GM04503 (cell line): ENCODE results near the gene OR6C2.
"Not testable (repeated sequence)": the region's sequence is repeated elsewhere in the genome, so short reads cannot be mapped to it uniquely, and the experiment has no call there.

Experiments used
- DNase-seq: peaks from one replicate; pipeline ENCODE4 v3.0.0-alpha.2; 2012; ENCODE audit warnings: low read depth

Gene OR6C2

DNA sequence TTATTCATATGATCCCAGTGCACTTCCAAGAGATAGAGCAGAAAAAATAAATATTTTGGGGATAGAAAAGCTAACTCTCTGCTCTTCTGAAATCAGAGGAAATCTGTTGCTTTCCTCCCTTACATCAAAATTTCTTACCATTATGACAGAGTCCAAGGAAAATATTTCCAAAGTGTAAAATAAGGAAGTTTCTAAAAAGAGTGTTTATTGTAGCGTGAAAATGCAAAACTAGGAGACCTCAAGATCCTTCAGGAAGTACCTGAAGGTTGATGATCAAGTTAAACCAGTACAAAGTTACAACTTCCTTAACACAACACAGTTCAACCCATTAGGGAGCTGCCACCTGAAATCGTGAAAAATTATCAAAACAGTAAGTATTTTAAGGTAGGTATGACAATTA is at the start of gene OR6C2:
Gene OR6C2, plus strand, starts transcription at position 301 of the 400 bp plus-strand sequence. CDS start 8,138 bp downstream, outside the sequence.
- DNase-seq: no peak

DNA sequence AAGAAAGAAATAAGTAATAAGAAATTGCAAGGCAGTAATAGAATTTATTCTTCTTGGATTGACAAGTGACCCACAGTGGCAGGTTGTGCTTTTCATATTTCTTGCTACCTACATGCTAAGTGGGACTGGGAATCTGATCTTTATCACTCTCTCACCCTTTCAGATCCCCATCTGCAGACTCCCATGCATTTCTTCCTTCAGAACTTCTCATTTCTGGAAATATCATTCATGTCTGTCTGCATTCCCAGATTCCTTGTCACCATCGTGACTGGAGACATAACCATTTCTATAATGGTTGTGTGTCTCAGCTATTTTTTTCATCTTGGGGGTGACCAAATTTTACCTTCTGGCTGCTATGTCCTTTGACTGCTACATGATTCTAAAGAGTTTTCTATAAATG is 47.5 kb upstream of the OR6C2 start:
- no peak for DNase-seq

DNA sequence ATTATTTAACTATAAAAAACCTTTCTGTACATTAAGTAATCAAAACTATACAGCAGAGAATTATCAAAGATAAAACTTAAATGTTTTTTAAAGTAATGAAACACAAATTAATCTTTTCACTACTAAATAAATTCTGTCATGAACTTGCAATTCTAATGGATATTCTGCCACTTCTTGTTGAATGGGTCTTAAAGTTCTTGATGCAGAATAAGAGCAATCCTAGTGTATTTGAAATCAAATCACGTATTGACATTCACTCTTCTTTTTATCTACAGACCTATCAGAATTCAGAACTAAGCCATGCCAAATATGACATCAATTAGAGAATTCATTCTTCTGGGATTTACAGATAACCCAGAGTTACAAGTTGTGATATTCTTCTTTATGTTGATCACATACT is 43.6 kb upstream of the OR6C2 start, which contains the start of gene OR6C65:
Gene OR6C65, plus strand, starts transcription at position 301 of the 400 bp plus-strand sequence. Its CDS starts 0 bp downstream, at position 301.
- no peak for DNase-seq

GRCh38 chr12:55407866-55408265 is 36.0 kb upstream of the OR6C2 start:
- no peak for DNase-seq

DNA sequence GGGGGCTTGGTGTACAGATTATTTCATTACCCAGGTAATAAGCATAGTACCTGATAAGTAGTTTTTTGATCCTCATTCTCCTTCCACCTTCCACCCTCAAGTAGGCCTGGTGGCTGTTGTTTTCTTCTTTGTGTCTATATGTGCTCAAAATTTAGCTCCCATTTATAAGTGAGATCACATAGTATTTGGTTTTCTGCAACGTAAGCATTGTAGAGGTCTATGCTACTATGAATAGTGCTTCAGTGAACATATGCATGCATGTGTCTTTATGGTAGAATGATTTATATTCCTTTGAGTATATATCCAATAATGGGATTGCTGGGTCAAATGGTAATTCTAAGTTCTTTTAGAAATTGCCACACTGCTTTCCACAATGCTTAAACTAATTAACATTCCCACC is 34.7 kb upstream of the OR6C2 start:
- not testable (repeated sequence) for DNase-seq

GRCh38 chr12:55412138-55412537 is 31.7 kb upstream of the OR6C2 start:
- not testable (repeated sequence) for DNase-seq

GRCh38 chr12:55413498-55414388 is 30.1 kb upstream of the OR6C2 start:
- DNase-seq: not testable (repeated sequence)

DNA sequence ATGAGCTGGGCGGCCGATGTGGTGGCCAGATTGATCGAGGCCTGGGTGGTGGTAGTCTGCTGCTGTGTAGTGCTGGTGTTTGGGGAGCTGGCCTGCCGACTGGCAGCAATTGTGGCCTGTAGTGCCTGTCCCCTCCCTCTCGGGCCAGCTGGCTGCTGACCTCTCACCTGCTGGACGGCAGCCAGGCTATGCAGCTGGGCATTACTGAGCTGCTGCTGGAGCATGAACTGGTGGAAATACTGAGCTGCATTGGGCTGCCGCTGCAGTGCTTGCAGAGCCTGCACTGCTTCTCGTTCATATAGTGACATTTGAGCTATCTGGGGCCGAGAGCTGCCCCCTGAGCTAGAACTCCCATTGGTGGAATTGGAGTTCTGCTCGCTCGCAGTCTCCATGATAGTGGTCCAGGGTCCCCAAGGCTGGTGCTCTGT is 29.5 kb upstream of the OR6C2 start:
- DNase-seq: not testable (repeated sequence)

DNA sequence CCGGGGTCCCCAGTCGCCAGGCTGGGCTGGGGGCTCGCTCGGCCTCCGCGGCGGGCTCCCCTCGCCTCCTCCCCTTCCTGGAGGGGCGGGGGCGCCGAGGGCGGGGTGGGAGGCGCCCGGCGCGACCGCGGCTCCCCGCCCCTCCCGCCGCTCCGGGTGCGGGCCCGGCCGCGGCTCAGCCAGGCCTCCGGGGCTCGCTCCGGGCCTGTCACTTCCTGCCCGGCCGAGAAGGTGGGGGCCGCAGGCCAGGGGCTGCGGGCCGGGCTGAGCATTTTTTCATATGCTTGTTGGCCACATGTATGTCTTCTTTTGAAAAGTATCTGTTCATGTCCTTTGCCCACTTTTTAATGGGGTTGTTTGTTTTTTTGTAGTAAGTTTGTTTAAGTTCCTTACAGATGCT is 29.0 kb upstream of the OR6C2 start:
- not testable (repeated sequence) for DNase-seq

DNA sequence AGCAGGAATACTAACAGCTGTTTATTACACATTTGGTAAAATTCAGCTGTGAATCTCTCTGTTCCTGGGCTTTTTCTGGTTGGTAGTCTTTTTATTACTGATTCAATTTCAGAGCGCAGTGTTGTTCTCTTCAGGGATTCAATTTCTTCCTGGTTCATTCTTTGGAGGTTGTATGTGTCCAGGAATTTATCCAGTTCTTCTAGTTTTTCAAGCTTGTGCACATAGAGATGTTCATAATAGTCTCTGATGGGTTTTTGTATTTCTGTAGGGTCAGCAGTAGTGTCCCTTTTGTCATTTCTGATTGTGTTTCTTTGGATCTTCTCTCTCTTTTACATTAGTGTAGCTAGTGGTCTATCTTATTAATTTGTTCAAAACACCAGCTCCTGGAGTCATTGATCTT is 26.9 kb upstream of the OR6C2 start:
- no peak for DNase-seq

DNA sequence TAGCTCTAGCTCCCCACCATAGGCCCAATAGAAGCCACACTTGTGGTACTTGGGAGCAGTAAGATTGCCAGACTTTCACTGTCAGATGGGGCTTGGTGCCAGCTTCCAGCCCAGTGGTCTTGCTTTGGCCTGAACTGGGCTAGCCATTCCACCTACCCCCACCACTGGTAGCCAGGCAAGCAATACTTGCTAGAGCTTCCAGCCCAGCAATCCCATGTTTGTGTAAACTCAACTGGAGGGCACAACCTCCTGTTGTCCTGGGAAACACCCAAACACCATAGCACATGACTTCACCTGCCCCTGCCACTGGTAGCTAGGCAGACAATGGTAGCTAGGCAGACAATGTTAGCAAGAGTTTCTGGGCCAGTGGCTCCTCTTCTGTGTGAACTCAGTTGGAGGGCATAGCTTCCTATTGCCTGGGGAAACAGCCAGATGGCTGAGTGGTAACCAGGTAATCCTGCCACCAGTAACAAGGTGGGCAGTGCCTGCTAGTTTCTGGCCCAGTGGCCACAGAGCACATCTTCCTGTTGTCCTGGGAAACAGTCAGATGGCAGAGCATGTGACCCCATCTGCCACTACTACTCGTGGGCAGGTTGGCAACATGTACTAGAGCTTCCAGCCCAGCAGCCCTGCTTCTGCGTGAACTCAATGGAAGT is 23.4 kb upstream of the OR6C2 start:
- DNase-seq: no peak

GRCh38 chr12:55425954-55426353 is 17.9 kb upstream of the OR6C2 start, which contains the start of gene OR6C76:
OR6C76 (plus strand) TSS chr12:55426254; CDS start chr12:55426254, 0 bp downstream.
- no peak for DNase-seq

- DNase-seq: no peak
Measured at GRCh38 chr12:55428331-55429243, 15.3 kb upstream of the OR6C2 start.

- not testable (repeated sequence) for DNase-seq
Measured at GRCh38 chr12:55441233-55441632, 2.6 kb upstream of the OR6C2 start.

DNA sequence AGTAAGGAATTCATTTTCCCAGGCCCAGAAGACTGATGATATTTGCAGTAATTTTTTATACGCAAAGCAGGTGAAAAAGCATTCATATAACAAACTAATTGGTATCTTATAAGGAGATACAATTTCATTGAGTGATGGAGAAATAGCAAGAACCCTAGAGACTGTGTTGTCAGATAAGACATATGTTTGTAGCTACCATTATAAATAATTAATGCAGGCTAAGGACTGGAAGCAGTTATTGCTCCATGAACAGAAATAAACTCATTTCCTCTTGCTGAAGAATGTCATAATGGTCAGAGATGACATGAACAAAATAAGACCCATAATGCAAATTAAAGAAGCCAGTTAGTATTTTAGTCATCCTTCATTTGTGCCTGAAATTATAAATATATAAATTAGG is 1.5 kb downstream of the OR6C2 start:
- DNase-seq: no peak

DNA sequence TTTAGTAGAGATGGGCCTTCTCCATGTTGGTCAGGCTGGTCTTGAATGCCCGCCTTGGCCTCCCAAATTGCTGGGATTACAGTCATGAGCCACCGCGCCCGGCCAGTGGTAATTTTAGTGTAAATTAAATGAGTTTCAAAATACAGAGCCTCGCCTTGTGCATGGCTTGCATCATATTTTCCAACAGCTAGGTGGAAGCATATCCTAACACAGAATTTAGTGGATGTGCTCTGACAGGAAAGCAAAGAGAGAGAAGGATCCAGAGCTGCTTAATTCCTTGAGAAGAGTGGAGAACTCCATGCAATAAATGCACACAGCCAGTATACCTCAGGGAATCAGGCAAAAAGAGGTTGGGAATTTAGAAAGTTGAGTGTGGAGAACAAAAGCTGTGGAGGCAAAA is 2.5 kb downstream of the OR6C2 start:
- DNase-seq: no peak

DNA sequence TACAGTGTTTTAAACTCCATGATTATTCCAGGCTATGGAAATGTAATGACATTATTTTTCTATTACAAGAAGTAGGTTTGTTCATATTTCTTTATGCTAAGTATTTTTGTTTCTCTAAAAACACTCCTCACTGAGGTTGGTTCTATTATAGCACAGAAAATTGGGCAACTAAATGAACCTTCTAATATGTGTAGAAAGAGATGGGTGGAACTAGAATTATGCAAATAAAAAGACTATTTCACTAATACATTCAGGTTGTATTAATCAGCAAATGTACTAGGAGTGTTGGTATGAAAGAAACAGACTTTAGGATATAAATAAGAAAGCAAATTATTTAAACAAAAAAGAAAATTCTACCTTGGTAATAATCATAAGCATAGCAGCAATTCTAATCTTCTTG is 4.9 kb downstream of the OR6C2 start:
- DNase-seq: no peak

- DNase-seq: not testable (repeated sequence)
Measured at GRCh38 chr12:55464926-55465325, 21.1 kb downstream of the OR6C2 start.

- no peak for DNase-seq
Measured at GRCh38 chr12:55467836-55468235, 24.0 kb downstream of the OR6C2 start.

- DNase-seq: no peak
Measured at GRCh38 chr12:55469291-55469690, 25.4 kb downstream of the OR6C2 start.

DNA sequence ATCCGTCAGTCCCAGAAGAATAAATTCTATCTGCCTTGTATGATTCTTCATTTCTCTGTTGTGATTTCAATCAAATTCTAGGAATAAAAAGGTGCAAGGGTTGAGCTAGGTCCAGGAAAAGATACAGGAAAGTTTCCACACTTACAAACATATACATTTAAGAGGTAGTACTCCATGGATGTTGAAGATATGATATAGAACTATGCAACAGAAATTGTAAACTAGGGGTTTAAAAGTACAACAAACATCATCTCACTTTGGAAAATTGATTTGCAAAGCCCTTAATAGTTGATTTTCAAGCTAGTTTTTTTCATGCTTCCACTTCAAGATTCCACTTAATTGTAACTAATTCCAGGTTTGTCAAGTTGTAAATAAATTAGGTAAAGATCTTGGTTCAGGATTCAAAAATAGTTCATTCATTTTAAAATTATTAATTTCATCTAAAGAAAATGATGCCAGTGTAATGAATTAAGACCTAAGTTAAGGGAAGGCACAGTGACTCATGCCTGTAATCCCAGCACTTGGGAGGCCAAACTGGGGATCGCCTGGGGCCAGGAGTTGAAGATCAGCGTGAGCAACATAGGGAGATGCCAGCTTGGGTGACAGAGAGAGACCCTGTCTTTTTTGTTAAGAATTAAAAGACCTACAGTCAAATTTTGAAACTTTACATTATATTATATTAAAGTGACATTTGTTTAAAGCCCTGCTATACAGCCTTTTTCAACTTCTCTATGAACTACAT is 26.4 kb downstream of the OR6C2 start, which contains the start of gene OR6C70:
Gene OR6C70, minus strand, starts transcription at position 51 of the 742 bp plus-strand sequence. Its CDS starts 0 bp downstream, at position 51.
- DNase-seq: no peak
